Neural crest cell (in vitro differentiated cells): ENCODE data around the gene DPM3. TPM values are rescaled to one million over a fixed set of nuclear protein-coding genes. Genes with fewer than 3 reads are reported as not detected.

Experiments used
- DNase-seq: peaks from one replicate; pipeline ENCODE4 v3.0.0; 2021; ENCODE audit warnings: low read depth, mixed read lengths, low spot score
- H3K27ac Mint-ChIP-seq: one replicate; pipeline ENCODE4 v1.8.0; 2021; ENCODE audit warnings: mild to moderate bottlenecking, mixed read lengths; ENCODE audit not compliant: unreplicated experiment
- H3K27me3 Mint-ChIP-seq: 2 replicates; pipeline ENCODE4 v1.8.0; 2021; ENCODE audit warnings: low read depth, mild to moderate bottlenecking, mixed read lengths
- H3K36me3 Mint-ChIP-seq: 2 replicates; pipeline ENCODE4 v1.8.0; 2021; ENCODE audit warnings: low read depth, mild to moderate bottlenecking, mixed read lengths
- H3K4me1 Mint-ChIP-seq: 2 replicates; pipeline ENCODE4 v1.8.0; 2021; ENCODE audit warnings: mixed read lengths
- H3K4me3 Mint-ChIP-seq: one replicate; pipeline ENCODE4 v1.8.0; 2021; ENCODE audit warnings: mild to moderate bottlenecking, mixed read lengths
- H3K9me3 Mint-ChIP-seq: 2 replicates; pipeline ENCODE4 v1.8.0; 2021; ENCODE audit warnings: mixed read lengths
- total RNA-seq: library from RNA; stranded (reverse); gene quantifications from 2 replicates; pipeline ENCODE4 v1.2.1, GENCODE V29; 2021
- TF ChIP-seq, protein P1 (sequence below): fragments of 200-600 bp; sonication (generic); conservative IDR thresholded peaks from 2 replicates; pipeline ENCODE4 v1.5.0; 2021; ENCODE audit warnings: antibody characterized with exemption, mild to moderate bottlenecking

The DPM3 gene
- total RNA-seq, 1 donor from 2014 or later: 80.0 TPM

DNA sequence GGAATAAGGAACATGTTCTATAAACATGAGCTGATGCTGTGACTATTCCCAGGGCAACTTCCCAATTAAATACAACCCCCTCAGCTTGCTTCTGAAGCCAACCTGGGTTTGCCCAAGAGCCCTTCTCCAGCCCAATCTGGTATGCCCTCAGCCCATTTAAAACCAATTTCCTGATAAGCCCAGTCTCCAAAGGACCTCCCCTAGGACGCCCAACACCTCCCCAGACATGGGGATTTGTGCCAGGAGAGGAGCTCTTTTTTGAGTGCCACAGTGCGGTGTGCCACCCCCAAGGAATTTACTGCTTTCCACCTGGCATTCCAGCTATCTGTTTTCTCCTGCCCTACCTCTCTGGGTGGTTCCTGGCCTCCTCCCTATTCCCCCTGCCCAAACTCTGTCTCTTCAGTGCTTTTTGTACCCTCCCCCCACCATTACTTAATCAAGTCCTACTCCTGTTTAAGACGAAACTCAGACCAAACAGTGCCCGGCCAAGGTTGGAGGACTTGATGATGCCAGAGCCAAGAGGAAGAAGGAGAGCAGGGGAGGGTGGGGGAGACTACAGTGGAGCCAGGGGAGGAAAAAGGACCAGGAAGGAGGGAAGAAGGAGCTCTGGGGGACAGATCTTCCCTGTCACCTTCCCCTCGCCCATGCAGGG, 24.1 kb downstream of the DPM3 start:
- H3K27ac Mint-ChIP-seq: no peak overlapping the region
- H3K9me3 Mint-ChIP-seq: no peaks in the 10 kb centered on the region
- H3K4me1 Mint-ChIP-seq: no peaks in the 10 kb centered on the region
- peaks cover 48% of the 10 kb centered on the region for H3K27me3 Mint-ChIP-seq
- DNase-seq: no peak
- TF ChIP-seq, protein P1, sequence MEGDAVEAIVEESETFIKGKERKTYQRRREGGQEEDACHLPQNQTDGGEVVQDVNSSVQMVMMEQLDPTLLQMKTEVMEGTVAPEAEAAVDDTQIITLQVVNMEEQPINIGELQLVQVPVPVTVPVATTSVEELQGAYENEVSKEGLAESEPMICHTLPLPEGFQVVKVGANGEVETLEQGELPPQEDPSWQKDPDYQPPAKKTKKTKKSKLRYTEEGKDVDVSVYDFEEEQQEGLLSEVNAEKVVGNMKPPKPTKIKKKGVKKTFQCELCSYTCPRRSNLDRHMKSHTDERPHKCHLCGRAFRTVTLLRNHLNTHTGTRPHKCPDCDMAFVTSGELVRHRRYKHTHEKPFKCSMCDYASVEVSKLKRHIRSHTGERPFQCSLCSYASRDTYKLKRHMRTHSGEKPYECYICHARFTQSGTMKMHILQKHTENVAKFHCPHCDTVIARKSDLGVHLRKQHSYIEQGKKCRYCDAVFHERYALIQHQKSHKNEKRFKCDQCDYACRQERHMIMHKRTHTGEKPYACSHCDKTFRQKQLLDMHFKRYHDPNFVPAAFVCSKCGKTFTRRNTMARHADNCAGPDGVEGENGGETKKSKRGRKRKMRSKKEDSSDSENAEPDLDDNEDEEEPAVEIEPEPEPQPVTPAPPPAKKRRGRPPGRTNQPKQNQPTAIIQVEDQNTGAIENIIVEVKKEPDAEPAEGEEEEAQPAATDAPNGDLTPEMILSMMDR: no peak
- no peaks in the 10 kb centered on the region for H3K36me3 Mint-ChIP-seq
- no peak overlapping the region for H3K4me3 Mint-ChIP-seq

DNA sequence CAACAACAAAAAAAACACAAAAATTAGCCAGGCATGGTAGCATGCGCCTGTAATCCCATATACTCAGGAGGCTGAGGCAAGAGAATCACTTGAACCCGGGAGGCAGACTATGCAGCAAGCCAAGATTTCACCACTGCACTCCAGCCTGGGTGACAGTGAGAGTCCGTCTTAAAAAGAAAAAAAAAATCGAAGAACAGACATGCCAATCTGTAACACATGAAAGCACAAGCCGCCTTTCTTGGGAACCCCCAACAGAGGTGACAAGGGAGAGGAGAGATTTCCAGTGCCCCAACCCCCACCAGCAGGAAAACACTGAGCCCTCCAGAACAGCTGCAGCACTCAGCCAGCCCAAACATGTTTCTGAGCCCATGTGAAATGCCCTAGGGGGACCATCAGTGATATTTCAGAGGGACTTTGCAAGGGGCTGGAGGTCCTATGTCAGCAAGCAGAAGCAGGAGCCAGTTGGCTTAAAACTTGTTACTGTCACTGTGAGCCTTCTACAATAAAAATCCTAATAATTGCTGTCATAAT, 26.8 kb downstream of the DPM3 start:
- Mint-ChIP-seq H3K9me3 (no peaks in the 10 kb centered on the region), H3K27ac (no peak overlapping the region), H3K27me3 (peaks cover 33% of the 10 kb centered on the region), H3K36me3 (no peaks in the 10 kb centered on the region), H3K4me3 (no peak overlapping the region), H3K4me1 (peaks cover 4% of the 10 kb centered on the region)
- TF ChIP-seq, protein P1: no peak
- no peak for DNase-seq

DNA sequence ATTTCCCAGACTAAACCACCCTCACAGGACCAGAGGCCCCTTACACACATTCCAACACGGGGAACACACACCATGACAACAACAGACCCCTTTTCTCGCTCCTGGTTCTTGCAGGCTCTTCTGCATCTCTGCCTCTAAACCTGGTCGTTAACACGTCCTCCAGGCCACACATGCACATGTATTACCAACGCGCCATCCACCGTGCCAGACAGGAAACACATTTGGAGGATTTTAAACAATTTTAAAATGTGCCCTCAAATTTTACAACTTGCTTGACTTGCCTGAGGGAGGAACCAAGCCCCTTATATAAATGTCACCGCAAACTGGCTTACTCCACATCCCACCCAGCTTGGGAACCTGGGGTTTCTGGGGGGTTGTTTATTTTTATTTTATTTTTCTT, 29.5 kb downstream of the DPM3 start:
- no peak for DNase-seq
- H3K36me3 Mint-ChIP-seq: no peaks in the 10 kb centered on the region
- H3K27ac Mint-ChIP-seq: no peak overlapping the region
- no peaks in the 10 kb centered on the region for H3K9me3 Mint-ChIP-seq
- TF ChIP-seq, protein P1: no peak
- H3K4me3 Mint-ChIP-seq: no peak overlapping the region
- H3K4me1 Mint-ChIP-seq: peaks cover 4% of the 10 kb centered on the region
- peaks cover 26% of the 10 kb centered on the region for H3K27me3 Mint-ChIP-seq

DNA sequence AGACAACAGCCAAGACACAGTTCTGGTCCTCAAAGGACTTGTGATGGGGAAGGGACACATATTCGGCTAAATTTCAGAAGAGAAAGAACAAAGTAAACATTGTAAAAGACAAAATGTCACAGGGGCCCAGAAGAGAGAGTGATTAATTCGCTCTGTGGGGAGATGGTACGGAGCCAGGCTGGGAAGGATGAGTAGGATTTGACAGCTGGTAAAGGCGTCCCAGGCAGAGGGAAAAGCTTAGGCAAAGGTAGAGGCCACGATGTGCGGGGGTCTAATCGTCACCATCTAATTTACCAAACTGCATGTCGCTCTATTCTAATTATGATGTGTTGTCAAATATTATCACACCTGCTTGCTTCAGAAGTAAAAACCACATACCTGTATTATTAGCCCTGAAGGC, 29.9 kb downstream of the DPM3 start:
- no peak for DNase-seq
- Mint-ChIP-seq H3K4me3 (no peak overlapping the region), H3K9me3 (no peaks in the 10 kb centered on the region), H3K36me3 (no peaks in the 10 kb centered on the region), H3K4me1 (peaks cover 4% of the 10 kb centered on the region), H3K27ac (no peak overlapping the region), H3K27me3 (peaks cover 27% of the 10 kb centered on the region)
- TF ChIP-seq, protein P1: no peak

DNA sequence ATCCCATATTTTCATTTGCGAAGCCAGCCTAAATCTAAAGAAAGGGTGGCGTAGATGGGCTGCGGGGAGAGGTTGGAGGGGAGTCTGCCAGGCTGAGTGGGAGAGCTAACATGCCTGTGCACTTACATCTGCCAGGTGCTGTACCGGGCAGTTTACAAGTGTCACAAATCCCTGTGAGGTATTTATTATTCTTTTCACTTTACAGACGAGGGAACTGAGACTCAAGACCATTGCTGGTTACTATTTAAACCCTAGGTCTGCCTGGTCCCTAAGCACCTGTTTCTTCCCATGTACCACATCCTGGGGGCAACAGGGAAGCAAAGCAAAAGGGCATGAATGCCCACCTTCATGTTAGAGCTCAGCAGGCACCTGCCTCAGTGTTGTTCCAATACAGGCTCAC, 32.0 kb downstream of the DPM3 start:
- TF ChIP-seq, protein P1: no peak
- Mint-ChIP-seq H3K4me1 (peaks cover 4% of the 10 kb centered on the region), H3K9me3 (no peaks in the 10 kb centered on the region), H3K4me3 (no peak overlapping the region), H3K27me3 (peaks cover 38% of the 10 kb centered on the region), H3K27ac (no peak overlapping the region), H3K36me3 (no peaks in the 10 kb centered on the region)
- no peak for DNase-seq
